HG03175 (cell line): ENCODE measurements around the gene LYPD4.
A peak's percentile ranks its signal among the peaks of the same experiment; 100 is the strongest.
"Not testable (repeated sequence)": the region's sequence is repeated elsewhere in the genome, so short reads cannot be mapped to it uniquely, and the experiment has no call there.

Experiments
- ATAC-seq: cut with Tn5 transposase; IDR thresholded peaks from one replicate; pipeline ENCODE4 v1.9.1; 2021; ENCODE audit warnings: mild to moderate bottlenecking, moderate library complexity; ENCODE audit not compliant: unreplicated experiment

The LYPD4 gene

GRCh38 chr19:41875973-41876372 lies 31.5 kb upstream of the LYPD4 start:
- ATAC-seq, result not testable (repeated sequence)

GRCh38 chr19:41872775-41873647 lies 28.5 kb upstream of the LYPD4 start:
- ATAC-seq, result no peak

GRCh38 chr19:41872384-41872774 lies 27.9 kb upstream of the LYPD4 start:
- no peak for ATAC-seq

GRCh38 chr19:41871573-41872383 lies 27.3 kb upstream of the LYPD4 start:
- peak; percentile 52 for ATAC-seq

GRCh38 chr19:41870401-41870873 lies 26.0 kb upstream of the LYPD4 start:
- ATAC-seq, result no peak

GRCh38 chr19:41869374-41869955 lies 25.0 kb upstream of the LYPD4 start:
- no peak for ATAC-seq

- ATAC-seq, result no peak
Measured at GRCh38 chr19:41868989-41869300, 24.5 kb upstream of the LYPD4 start.

GRCh38 chr19:41868120-41868988 lies 23.9 kb upstream of the LYPD4 start:
- ATAC-seq, result no peak

- ATAC-seq, result no peak
Measured at GRCh38 chr19:41866284-41866683, 21.8 kb upstream of the LYPD4 start.

- ATAC-seq, result no peak
Measured at GRCh38 chr19:41864374-41864773, 19.9 kb upstream of the LYPD4 start.

GRCh38 chr19:41863209-41863931 lies 18.9 kb upstream of the LYPD4 start:
- no peak for ATAC-seq

GRCh38 chr19:41862445-41862986 lies 18.0 kb upstream of the LYPD4 start:
- no peak for ATAC-seq

GRCh38 chr19:41861846-41862245 lies 17.4 kb upstream of the LYPD4 start:
- ATAC-seq, result no peak

- no peak for ATAC-seq
Measured at GRCh38 chr19:41861116-41861768, 16.8 kb upstream of the LYPD4 start.

GRCh38 chr19:41860419-41861115 lies 16.1 kb upstream of the LYPD4 start:
- ATAC-seq, result peak; percentile 40

- ATAC-seq, result peak; percentile 78
Measured at GRCh38 chr19:41859618-41860418, 15.3 kb upstream of the LYPD4 start, which contains the start of gene RPS19. TSS of gene RPS19 (plus strand) at chr19:41860255. CDS start at chr19:41860775, 520 bp downstream.

GRCh38 chr19:41859213-41859617 lies 14.7 kb upstream of the LYPD4 start:
- no peak for ATAC-seq

GRCh38 chr19:41853768-41854167 lies 9.3 kb upstream of the LYPD4 start:
- ATAC-seq, result no peak
